Coronary artery (tissue), 2 donors: ENCODE data around the gene PARP2.
"Not testable (repeated sequence)": the region's sequence is repeated elsewhere in the genome, so short reads cannot be mapped to it uniquely, and the experiment has no call there.

ENCODE experiments used
- DNase-seq: peaks from one replicate; pipeline ENCODE4 v3.0.0-alpha.2; 2017; ENCODE audit warnings: low spot score
- H3K27ac ChIP-seq, 2 donors: fragments of 200-600 bp; sonication (generic); one replicate each; pipeline ENCODE4 v1.5.1; 2016 to 2019
- H3K4me3 ChIP-seq: fragments of 200-600 bp; sonication (generic); 2 replicates; pipeline ENCODE4 v1.5.1; 2016; ENCODE audit warnings: mild to moderate bottlenecking, moderate library complexity
- TF ChIP-seq, protein P1 (sequence below): fragments of 200-600 bp; sonication (generic); IDR thresholded peaks from one replicate; pipeline ENCODE4 v1.5.1; 2019; ENCODE audit warnings: antibody characterized with exemption

Gene PARP2

DNA sequence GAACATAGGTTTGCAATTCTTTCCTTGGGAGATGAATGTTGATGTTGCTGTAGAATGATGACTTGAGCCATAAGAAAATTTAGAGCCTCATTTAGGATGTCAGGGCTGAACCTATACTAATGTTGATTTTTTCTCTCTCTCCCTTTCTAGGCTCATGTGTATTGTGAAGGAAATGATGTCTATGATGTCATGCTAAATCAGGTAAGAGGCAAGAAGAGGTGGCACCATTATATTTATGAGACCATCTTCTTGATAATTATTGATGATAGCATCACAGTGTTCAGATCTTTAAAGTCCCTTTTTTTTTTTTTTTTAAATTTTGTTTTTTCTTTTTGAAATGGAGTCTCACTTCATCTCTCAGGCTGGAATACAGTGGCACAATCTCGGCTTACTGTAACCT is 3.3 kb downstream of the PARP2 start:
- Histone ChIP-seq H3K4me3 (no peak overlapping the region), H3K27ac (no peak overlapping the region)
- TF ChIP-seq, protein P1, sequence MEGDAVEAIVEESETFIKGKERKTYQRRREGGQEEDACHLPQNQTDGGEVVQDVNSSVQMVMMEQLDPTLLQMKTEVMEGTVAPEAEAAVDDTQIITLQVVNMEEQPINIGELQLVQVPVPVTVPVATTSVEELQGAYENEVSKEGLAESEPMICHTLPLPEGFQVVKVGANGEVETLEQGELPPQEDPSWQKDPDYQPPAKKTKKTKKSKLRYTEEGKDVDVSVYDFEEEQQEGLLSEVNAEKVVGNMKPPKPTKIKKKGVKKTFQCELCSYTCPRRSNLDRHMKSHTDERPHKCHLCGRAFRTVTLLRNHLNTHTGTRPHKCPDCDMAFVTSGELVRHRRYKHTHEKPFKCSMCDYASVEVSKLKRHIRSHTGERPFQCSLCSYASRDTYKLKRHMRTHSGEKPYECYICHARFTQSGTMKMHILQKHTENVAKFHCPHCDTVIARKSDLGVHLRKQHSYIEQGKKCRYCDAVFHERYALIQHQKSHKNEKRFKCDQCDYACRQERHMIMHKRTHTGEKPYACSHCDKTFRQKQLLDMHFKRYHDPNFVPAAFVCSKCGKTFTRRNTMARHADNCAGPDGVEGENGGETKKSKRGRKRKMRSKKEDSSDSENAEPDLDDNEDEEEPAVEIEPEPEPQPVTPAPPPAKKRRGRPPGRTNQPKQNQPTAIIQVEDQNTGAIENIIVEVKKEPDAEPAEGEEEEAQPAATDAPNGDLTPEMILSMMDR = no peak
- no peak for DNase-seq

DNA sequence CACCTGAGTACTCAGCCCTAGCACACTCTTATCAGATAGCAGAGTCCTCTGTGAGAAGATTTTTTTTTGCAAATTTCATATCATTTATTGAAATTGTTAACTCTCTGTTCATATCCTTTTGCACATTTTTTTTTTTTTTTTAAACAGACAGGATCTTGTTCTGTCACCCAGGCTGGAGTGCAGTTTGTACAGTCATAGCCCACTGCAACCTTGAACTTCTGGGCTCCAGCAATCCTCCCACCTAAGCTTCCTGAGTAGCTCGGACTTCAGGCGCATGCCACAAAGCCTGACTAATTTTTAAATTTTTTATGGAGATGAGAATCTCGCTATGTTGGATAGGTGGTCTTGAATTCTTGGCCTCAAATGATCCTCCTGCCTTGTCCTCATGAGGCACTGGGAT is 4.3 kb downstream of the PARP2 start:
- no peak overlapping the region for H3K27ac ChIP-seq
- TF ChIP-seq, protein P1 = no peak
- no peak overlapping the region for H3K4me3 ChIP-seq
- DNase-seq = no peak

DNA sequence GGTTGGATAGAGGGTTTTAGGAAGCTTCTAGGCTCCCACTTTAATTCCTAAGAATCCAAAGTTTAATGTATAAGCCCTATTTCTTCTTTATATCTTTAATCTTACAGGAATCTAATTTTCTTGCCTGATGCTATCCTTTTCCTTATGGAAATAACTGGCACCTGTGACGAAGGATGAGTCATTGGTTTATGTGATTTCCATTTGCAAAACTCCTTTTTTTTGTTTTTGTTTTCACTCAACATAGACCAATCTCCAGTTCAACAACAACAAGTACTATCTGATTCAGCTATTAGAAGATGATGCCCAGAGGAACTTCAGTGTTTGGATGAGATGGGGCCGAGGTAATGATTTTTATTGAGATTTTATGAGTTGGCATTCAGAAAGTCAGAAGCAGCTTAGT is 6.8 kb downstream of the PARP2 start:
- Histone ChIP-seq H3K27ac (no peak overlapping the region), H3K4me3 (no peak overlapping the region)
- TF ChIP-seq, protein P1 = no peak
- DNase-seq = no peak

DNA sequence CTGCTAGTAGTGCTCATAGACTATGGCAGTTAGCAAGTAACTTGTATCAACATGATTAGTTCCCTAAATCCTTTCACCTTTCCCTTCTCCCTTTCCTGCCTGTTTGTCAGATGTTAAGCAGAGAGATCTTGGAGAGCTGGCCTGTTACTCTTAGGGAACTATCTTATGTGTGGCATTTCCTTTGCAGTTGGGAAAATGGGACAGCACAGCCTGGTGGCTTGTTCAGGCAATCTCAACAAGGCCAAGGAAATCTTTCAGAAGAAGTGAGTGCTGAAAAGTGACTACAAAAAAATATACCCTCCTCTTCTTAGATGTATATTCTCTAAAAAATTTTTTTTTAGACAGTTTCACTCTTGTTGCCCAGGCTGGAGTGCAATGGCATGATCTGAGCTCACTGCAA is 7.4 kb downstream of the PARP2 start:
- TF ChIP-seq, protein P1 = no peak

DNA sequence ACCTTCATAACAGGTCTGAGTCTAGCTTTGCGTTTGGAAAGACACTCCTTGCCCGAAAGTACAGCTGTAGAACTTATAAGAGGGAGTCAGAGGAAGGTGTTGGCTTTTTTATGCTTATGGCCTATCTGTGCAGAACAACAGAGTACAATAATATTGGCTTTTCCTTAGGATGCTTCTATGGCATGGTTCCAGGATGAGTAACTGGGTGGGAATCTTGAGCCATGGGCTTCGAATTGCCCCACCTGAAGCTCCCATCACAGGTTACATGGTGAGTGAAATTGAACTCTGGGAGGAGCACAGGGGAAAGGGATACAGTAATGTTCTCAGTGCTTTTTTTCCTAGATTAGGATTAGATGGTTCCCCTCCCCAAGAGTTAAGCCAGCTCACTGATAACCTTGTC is 13.0 kb downstream of the PARP2 start:
- Histone ChIP-seq H3K4me3 (no peak overlapping the region), H3K27ac (no peak overlapping the region)
- TF ChIP-seq, protein P1 = no peak
- DNase-seq = no peak

More for the DNA sequence above, 7.4 kb downstream of the PARP2 start:
- Histone ChIP-seq H3K27ac (no peak overlapping the region), H3K4me3 (no peak overlapping the region)
- DNase-seq = no peak

DNA sequence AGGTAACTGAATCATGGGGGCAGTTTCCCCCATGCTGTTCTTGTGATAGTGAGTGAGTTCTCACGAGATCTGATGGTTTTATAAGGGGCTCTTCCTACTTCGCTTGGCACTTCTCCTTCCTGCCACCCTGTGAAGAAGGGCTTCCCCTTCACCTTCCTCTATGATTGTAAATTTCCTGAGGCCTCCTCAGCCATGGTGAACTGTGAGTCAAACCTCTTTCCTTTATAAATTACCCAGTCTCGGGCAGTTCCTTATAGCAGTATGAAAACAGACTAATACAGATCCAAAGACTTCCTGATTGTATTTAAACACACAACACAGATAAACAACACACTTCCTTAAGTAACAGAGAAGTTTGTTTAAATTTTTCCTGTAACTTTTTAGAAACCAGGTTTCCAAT is 15.0 kb downstream of the PARP2 start:
- not testable (repeated sequence) for DNase-seq, H3K27ac ChIP-seq, H3K4me3 ChIP-seq

DNA sequence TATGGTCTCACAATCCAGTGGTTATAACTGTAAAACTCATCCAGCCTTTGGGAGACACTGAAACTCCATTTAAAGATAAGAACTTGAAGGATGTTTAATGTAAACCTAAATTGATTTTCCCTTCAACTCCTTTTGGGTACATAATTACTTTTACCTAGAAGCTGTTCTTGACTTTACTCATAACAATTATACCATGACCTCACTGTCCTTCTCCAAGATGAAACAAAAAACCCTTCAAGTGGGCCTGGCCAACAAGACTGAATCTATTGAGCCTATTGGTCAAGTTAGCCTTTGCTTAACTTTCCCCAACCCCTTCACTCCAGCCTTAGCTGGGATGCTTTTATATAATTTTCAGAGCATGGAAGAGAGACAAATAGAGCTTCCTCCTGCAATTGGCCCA is 22.5 kb downstream of the PARP2 start:
- DNase-seq = no peak
- TF ChIP-seq, protein P1 = no peak
- no peak overlapping the region for H3K27ac ChIP-seq
- no peak overlapping the region for H3K4me3 ChIP-seq

DNA sequence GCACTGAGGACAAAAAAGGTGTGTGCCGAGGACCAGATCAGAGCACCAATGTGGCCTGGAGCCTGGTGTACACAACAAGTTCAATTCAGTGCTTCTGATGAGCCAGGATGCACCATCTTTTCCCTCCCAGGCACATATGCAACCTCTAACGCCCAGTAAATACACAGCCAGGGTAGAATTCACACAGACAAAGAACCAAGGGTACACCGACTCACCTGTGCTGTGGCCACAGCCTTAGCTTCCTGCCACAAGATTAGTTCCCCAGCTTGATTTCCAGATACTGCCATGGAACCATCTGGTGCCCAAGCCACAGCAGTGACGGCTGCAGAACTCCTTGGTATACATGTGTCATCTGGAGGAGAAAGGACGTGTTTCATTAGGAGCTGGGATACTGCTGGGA is 29.4 kb downstream of the PARP2 start:
- TF ChIP-seq, protein P1 = no peak
- Histone ChIP-seq H3K4me3 (no peak overlapping the region), H3K27ac (no peak overlapping the region)
- no peak for DNase-seq
